GM21390 (cell line): Measurements from ENCODE around the gene ABHD1.

Source experiments
- ATAC-seq: cut with Tn5 transposase; IDR thresholded peaks from one replicate; pipeline ENCODE4 v1.9.1; 2021; ENCODE audit not compliant: unreplicated experiment

ABHD1 gene

DNA sequence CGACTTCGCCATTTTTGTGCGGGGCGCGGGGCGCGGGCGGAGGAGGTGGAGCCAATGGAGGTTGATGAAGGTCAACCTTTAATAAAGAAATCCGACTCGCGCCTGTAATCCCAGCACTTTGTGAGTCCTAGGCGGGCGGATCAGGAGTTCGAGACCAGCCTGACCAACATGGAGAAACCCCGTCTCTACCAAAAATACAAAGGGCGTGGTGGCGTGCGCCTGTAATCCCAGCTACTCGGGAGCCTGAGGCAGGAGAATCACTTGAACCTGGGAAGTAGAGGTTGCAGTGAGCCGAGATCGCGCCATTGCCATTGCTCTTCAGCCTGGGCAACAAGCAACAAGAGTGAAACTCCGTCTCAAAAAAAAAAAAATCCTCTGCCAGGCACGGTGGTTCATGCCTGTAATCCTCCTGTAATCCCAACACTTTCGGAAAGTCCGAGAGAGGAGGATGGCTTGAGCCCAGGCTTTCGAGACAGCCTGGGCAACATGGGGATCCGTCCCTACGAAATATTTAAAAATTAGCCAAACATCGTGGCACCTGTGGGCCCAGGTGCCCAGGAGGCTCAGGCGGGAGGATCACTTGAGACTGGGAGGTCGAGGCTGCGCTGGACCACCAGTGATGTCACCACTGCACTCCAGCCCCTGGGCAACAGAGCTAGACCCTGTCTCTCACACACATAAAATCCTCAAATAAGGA, 11.3 kb downstream of the ABHD1 start:
- no peak for ATAC-seq

GRCh38 chr2:27135478-27135955, 11.9 kb downstream of the ABHD1 start:
- no peak for ATAC-seq

- no peak for ATAC-seq
Measured at GRCh38 chr2:27136751-27137150, 13.1 kb downstream of the ABHD1 start.

DNA sequence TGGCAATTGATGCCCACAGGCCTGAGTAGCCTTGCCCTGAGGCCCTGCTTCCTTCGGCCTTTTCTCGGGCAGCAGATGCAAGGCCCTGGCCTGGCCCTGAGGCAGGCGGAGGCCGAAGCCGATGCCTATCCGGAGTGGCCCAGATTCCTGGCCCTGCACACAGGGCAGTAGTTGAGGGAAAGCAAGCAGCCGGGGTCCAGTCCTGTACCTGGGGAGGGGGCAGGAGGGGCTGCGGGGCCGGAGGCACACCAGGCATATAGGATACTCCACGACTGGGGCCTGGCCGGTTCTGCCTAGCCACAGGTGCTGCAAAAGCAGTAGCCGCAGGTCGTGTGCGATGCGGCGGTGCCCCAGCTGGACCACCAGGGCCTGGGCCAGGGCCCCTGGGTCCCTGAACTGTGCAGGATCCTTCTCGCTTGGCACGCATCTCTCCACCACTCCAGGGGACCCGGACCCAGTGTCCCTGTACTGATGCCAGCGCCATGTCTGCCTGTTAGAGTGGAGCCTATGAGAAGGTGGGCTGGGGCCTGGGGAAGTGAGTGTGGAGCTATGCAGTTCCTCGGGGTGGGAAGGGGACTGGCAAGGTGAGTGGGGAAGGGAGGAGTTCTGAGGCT, 13.8 kb downstream of the ABHD1 start:
- no peak for ATAC-seq

- ATAC-seq, result no peak
Measured at GRCh38 chr2:27138111-27138510, 14.5 kb downstream of the ABHD1 start.

DNA sequence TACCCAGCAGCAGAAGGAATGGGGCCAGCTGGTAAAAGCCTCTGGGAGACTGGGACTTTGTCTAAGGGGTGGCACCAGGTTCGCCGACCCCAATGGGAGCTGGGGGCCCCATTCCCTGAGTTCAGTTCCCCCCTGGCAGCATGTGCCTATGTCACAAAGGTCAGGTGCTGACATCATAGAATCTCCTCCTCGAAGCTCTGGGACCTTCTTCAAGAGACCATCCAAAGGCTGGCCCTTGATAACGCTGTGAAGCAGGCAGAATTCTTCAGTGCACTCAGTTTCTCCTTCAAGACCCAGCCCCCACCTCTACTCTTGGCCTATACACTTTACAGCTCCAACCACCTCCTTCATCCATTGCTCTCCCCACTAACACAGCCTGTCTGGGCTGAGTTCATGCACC, 15.7 kb downstream of the ABHD1 start, which contains the start of gene PRR30:
TSS of gene PRR30 (minus strand) at position 101 of the 400 bp plus-strand sequence. CDS start 1,081 bp downstream, outside the sequence.
- ATAC-seq, result no peak

DNA sequence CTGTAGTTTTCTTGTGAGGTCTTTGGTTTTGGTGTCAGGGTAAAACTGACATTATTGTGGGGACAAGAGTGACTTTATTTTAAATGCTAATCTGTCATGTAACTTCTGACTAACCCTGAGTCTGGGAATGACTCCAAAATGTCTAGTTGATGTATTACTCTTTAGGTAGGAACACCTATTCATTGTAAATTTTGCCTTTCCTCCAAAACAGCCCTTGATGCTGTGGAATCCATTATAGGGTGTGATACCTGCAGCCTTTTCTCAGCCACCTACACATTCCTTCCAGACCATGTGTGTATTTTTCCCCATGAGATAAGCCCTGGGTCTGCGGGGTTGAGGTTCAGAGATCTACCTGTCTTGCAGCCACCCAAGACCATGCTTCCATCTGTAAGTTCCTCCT, 19.7 kb downstream of the ABHD1 start:
- ATAC-seq, result no peak

- ATAC-seq, result no peak
Measured at GRCh38 chr2:27145682-27146081, 22.1 kb downstream of the ABHD1 start.

GRCh38 chr2:27147935-27148334, 24.3 kb downstream of the ABHD1 start:
- ATAC-seq, result no peak

DNA sequence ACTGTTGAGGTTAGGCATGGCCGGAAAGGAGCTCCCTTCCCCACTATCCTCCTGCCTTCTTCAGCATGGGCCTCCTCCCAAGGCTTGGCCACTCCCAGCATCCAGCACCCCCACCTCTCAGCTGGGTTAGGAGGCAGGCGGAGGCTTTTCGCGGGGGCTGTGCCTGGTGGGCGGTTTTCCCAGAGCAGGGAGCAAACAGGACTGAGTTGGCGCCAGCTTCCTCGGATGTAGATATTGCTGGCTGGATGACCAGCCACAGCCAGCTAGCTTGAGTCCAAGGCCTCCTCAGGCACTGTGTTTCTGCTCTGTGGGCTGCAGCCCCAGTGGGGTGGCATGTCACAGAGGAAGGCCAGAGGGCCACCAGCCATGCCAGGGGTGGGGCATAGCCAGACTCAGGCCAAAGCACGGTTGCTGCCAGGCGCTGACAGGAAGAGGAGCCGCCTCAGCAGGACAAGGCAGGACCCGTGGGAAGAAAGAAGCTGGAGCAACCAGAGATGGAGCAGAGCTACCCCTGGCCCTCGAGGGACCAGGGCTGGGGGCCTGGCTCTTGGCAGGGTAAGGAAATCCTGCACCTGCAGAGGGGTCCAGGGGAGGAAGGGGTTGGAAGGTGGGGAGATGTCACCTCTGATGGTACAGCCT, 25.3 kb downstream of the ABHD1 start, which contains the start of gene TCF23:
TSS of gene TCF23 (plus strand) at position 204 of the 639 bp plus-strand sequence. CDS start at position 334, 130 bp downstream.
- no peak for ATAC-seq

DNA sequence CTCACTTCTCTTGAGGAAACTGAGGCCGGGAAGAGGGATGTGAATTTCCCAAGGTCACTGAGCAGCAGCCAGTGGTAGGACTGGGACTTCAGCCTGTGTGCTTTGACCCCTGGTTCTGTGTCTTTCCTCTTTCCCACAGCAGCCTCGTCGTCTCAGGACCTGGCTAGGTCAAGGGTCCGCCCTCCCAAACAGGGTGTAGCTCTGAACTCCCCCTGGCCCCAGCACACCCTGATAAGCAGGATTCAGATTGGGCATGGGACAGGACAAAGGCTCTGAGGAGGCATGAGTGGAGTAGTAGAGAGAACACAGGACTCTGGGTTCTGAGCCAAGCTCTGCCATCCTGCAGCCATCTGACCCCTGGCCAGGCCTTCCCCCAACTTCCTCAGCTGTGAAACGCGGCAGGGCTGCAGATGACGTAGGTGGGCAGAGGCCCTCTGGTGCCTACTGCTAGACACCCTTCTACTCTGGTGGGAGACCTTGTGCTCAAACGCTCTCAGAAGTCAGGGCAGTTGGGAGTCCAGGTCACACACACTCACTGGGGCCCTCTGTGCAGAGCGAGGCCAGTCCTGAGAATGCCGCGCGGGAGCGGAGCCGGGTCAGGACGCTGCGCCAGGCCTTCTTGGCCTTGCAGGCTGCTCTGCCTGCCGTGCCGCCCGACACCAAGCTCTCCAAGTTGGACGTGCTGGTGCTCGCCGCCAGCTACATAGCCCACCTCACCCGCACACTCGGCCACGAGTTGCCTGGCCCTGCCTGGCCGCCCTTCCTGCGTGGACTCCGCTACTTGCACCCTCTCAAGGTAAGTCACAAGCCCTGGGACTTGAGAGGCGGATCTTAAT, 26.2 kb downstream of the ABHD1 start:
- ATAC-seq, result no peak

- no peak for ATAC-seq
Measured at GRCh38 chr2:27150639-27151230, 27.1 kb downstream of the ABHD1 start.

GRCh38 chr2:27152102-27152795, 28.6 kb downstream of the ABHD1 start:
- no peak for ATAC-seq

- no peak for ATAC-seq
Measured at GRCh38 chr2:27152796-27153464, 29.3 kb downstream of the ABHD1 start.

DNA sequence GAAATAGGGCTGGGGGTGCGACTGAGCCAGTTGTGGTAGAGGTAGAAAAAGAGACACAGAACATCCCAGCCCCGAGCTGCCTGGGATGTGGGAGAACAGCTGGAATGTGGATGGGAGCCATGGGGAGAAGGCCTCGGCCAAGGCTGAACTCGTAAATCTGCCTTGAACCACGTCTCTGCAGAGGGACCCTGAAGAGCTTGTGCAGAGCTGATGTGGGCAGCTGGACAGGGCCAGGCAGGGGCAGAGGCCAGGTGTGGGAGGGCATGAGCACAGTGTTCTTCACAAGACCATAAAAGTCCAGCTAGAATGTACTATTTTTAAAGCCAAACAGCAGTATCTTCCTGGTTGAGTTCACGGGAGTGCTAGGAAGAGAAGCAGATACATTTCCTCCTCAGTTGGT, 30.9 kb downstream of the ABHD1 start:
- ATAC-seq, result no peak

GRCh38 chr2:27155069-27155520, 31.5 kb downstream of the ABHD1 start:
- ATAC-seq, result no peak

GRCh38 chr2:27158468-27158867, 34.9 kb downstream of the ABHD1 start:
- no peak for ATAC-seq

DNA sequence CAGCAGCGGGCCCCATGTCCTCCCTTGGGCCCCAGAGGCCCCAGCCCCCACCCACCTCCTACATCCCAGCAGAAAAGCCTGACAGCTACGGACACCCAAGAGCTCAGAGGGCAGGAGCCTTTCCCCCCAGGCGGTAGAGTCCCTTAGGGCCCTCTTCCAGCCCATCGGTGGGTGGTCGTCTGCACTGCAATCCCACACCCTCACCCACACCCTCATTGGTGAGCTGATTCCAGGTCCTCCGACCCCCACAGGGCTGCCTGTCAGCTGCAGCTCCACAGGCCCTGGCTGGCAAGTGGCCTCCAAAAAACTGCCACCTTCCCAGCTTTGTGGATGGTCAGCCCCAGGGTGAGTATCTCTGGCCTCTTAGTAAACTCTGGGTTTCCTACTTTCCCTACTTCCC, 35.7 kb downstream of the ABHD1 start:
- ATAC-seq, result no peak

DNA sequence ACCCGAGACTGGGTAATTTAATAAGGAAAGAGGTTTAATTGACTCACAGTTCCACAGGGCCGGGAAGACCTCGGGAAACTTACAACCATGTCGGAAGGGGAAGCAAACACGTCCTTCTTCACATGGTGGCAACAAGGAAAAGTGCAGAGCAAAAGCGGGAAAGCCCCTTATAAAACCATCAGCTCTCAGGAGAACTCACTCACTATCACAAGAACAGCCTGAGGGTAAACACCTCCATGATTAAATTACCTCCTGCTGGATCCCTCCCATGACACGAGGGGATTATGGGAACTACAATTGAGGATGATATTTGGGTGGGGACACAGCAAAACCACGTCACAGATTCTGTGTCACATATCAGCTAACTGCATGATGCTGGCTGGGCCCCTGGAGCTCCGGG, 36.6 kb downstream of the ABHD1 start:
- ATAC-seq, result no peak
